ENCODE results near the gene IGFBP7. TPM values are rescaled to one million over a fixed set of nuclear protein-coding genes. Genes with fewer than 3 reads are reported as not detected.

Gene IGFBP7
- total and polyA plus RNA-seq, 2 of the 8 experiments (the other 6 are each of a cell fraction or from before 2014, with no cell fraction given), result 0.17 to 0.48 TPM

- no peak overlapping the region for H2AFZ ChIP-seq (ENCODE audit: low read length)
- DNase-seq (ENCODE audit: low read depth in 1 of 2, low spot score in 2 of 2) (no peak), FAIRE-seq (no peak)
- H4K5ac ChIP-seq (ENCODE audit: insufficient read length, low read depth, low read length), result no peak overlapping the region
- H4K20me1 ChIP-seq (replicated peaks in 1 of 2; ENCODE audit: control insufficient read depth in 1 of 2, insufficient read depth in 2 of 2, low read length in 2 of 2), result no peaks in the 10 kb centered on the region
- CTCF ChIA-PET (ENCODE audit: partially characterized antibody), result no interaction called here
- no peak overlapping the region for H3K4ac ChIP-seq (replicated peaks; ENCODE audit: insufficient read length, low read depth, low read length)
- WGBS, 2 experiments (ENCODE audit: extremely low coverage in 1 of 2, insufficient coverage in 1 of 2, insufficient read length in 1 of 2, insufficient replicate concordance in 2 of 2, low coverage in 1 of 2, low lambda C conversion rate in 2 of 2, missing lambda C conversion rate in 1 of 2), result 80% methylated on average over 3 of the region's 3 CpGs; no CpG with 5 or more reads in 1 of the 2 experiments
- no peak overlapping the region for H2BK5ac ChIP-seq (ENCODE audit: low read depth, low read length)
- H2BK20ac ChIP-seq (ENCODE audit: low read length), result no peak overlapping the region
- no peaks in the 10 kb centered on the region; the same call in 1 of the 2 replicates for H3K23me2 ChIP-seq (ENCODE audit: low read depth, low read length)
- H2BK15ac ChIP-seq (ENCODE audit: low read length), result no peak overlapping the region
- no peaks in the 10 kb centered on the region for H3K4me1 ChIP-seq (replicated peaks in 1 of 4; ENCODE audit: control insufficient read depth in 3 of 4, insufficient read depth in 4 of 4, low read length in 3 of 4)
- no peaks in the 10 kb centered on the region for H3K36me3 ChIP-seq (ENCODE audit: control insufficient read depth in 2 of 4, insufficient read depth in 4 of 4, low read length in 3 of 4)
- no peak overlapping the region for H3K4me2 ChIP-seq (ENCODE audit: insufficient read depth in 1 of 2, low read depth in 2 of 2, low read length in 2 of 2)
- H3K79me2 ChIP-seq (ENCODE audit: control insufficient read depth in 1 of 2, insufficient read depth in 2 of 2, low read length in 2 of 2), result no peaks in the 10 kb centered on the region
- TF ChIP-seq EGR1 (IDR thresholded peaks at IDR 0.05; ENCODE audit: borderline replicate concordance, low read depth, low read length), result no peak
- no peak for TF ChIP-seq SUZ12 (IDR thresholded peaks at IDR 0.05; ENCODE audit: low read length)
- no peak for TF ChIP-seq CBX8 (IDR thresholded peaks at IDR 0.05; ENCODE audit: borderline replicate concordance, low read depth, low read length)
- TF ChIP-seq MAX (IDR thresholded peaks at IDR 0.05), result no peak
- TF ChIP-seq SAP30 (IDR thresholded peaks at IDR 0.05; ENCODE audit: insufficient read depth, insufficient replicate concordance, low read length), result no peak
- TF ChIP-seq JUND (IDR thresholded peaks at IDR 0.05; ENCODE audit: low read length), result no peak
- no peak for TF ChIP-seq BCL11A (IDR thresholded peaks at IDR 0.05; ENCODE audit: low read depth in 2 of 2, low read length in 2 of 2)
- no peak for TF ChIP-seq JUN (IDR thresholded peaks at IDR 0.05; ENCODE audit: low read depth, low read length)
- TF ChIP-seq USF2 (IDR thresholded peaks at IDR 0.05; ENCODE audit: low read length), result no peak
- no peak for TF ChIP-seq RXRA (IDR thresholded peaks at IDR 0.05; ENCODE audit: insufficient read depth, low read depth, low read length)
- no peak for TF ChIP-seq EZH2 (IDR thresholded peaks at IDR 0.05; ENCODE audit: low read depth, low read length, severe bottlenecking)
- TF ChIP-seq FOSL1 (IDR thresholded peaks at IDR 0.05; ENCODE audit: insufficient read depth, low read depth, low read length), result no peak
- TF ChIP-seq CHD1 (IDR thresholded peaks at IDR 0.05; ENCODE audit: low read depth, low read length), result no peak
- H3K9ac ChIP-seq (replicated peaks in 1 of 4; ENCODE audit: extremely low read depth in 1 of 4, low read depth in 3 of 4, low read length in 3 of 4), result no peak overlapping the region
- POLR2A ChIA-PET (ENCODE audit: partially characterized antibody), result no interaction called here
- H4K8ac ChIP-seq (ENCODE audit: extremely low read depth, insufficient read depth, low read length), result no peak overlapping the region
- no peak overlapping the region for H4K91ac ChIP-seq (replicated peaks; ENCODE audit: insufficient read length, low read length)
- peaks cover 6 to 16% of the 10 kb centered on the region in 2 experiments; a peak in 3 of 4 replicates for H3K9me3 ChIP-seq (ENCODE audit: insufficient read depth in 2 of 2, low read depth in 1 of 2, low read length in 1 of 2)
- H2AK5ac ChIP-seq (ENCODE audit: low read depth, low read length), result no peak overlapping the region
- H3K18ac ChIP-seq (ENCODE audit: extremely low read depth, low read length), result no peak overlapping the region
- H2BK12ac ChIP-seq (ENCODE audit: low read depth, low read length), result no peak overlapping the region
- H3K27ac ChIP-seq (ENCODE audit: low read depth, low read length), result no peak overlapping the region
- H3K23ac ChIP-seq (ENCODE audit: insufficient read length), result no peak overlapping the region
- H3K79me1 ChIP-seq (ENCODE audit: low read depth, low read length), result no peaks in the 10 kb centered on the region
- no peak overlapping the region for H3K56ac ChIP-seq (replicated peaks; ENCODE audit: insufficient read length, low read depth, low read length)
- H3K27me3 ChIP-seq (replicated peaks in 1 of 4; ENCODE audit: control insufficient read depth in 3 of 4, extremely low read depth in 1 of 4, insufficient read depth in 3 of 4, low read length in 3 of 4), result no peaks in the 10 kb centered on the region
- H2BK120ac ChIP-seq (replicated peaks; ENCODE audit: low read depth, low read length), result no peak overlapping the region
- H3K14ac ChIP-seq (ENCODE audit: insufficient read length), result no peak overlapping the region
- H3K4me3 ChIP-seq (ENCODE audit: extremely low read depth in 1 of 4, insufficient read depth in 2 of 4, low read depth in 3 of 4, low read length in 4 of 4), result no peak overlapping the region
Observed at GRCh38 chr4:57127361-57127760, 17.2 kb upstream of the IGFBP7 start.
